ENCODE measurements around the gene ECHDC1. TPM values are rescaled to one million over a fixed set of nuclear protein-coding genes. Genes with fewer than 3 reads are reported as not detected.

Gene ECHDC1
- 43.1 and 55.5 TPM in 2 replicates for total RNA-seq

GRCh38 chr6:127342946-127343808, at the start of gene ECHDC1:
Gene ECHDC1, minus strand, starts transcription at chr6:127343609. Its CDS starts 12,581 bp downstream, at chr6:127331028.

GRCh38 chr6:127266178-127266891, 77.1 kb downstream of the ECHDC1 start, which contains the start of gene RNF146:
Gene RNF146, plus strand, starts transcription at chr6:127266864. Its CDS starts 13,475 bp downstream, at chr6:127280339.

Small RNAs within 50 kb of the gene (small RNA-seq; reads per million reads assigned to genes)
- not detected for gene RNA5SP217

Other genes with a start within 250 kb of the ECHDC1 start
- gene RSPO3, start 224.9 kb downstream of the ECHDC1 start, total RNA-seq: 0.57 TPM in 1 of 2 replicates, not detected in the other
- 43.4 and 54.1 TPM in 2 replicates for gene RNF146, start 76.7 kb downstream of the ECHDC1 start, total RNA-seq
- under 0.01 and 0.29 TPM in 2 replicates for gene KIAA0408, start 115.8 kb upstream of the ECHDC1 start, total RNA-seq
- gene C6orf58, start 233.6 kb upstream of the ECHDC1 start, total RNA-seq: 0.38 and 0.65 TPM in 2 replicates